Epithelial cell of esophagus (primary cell): ENCODE results near the gene PRTN3.
A peak's percentile ranks its signal among the peaks of the same experiment; 100 is the strongest.

Experiments
- DNase-seq: peaks from one replicate; pipeline ENCODE4 v3.0.0; 2010; ENCODE audit warnings: low read depth
- H3K4me3 ChIP-seq: 2 replicates; pipeline ENCODE4 v1.5.1; 2011; ENCODE audit warnings: mild to moderate bottlenecking, low read length, control low read depth
- CTCF ChIP-seq: IDR thresholded peaks from 2 replicates; pipeline ENCODE4 v1.5.1; 2011; ENCODE audit warnings: low read depth, mild to moderate bottlenecking, low read length, control low read depth, inconsistent platforms; ENCODE audit not compliant: insufficient read depth; ENCODE audit errors: missing control alignments

PRTN3 gene

DNA sequence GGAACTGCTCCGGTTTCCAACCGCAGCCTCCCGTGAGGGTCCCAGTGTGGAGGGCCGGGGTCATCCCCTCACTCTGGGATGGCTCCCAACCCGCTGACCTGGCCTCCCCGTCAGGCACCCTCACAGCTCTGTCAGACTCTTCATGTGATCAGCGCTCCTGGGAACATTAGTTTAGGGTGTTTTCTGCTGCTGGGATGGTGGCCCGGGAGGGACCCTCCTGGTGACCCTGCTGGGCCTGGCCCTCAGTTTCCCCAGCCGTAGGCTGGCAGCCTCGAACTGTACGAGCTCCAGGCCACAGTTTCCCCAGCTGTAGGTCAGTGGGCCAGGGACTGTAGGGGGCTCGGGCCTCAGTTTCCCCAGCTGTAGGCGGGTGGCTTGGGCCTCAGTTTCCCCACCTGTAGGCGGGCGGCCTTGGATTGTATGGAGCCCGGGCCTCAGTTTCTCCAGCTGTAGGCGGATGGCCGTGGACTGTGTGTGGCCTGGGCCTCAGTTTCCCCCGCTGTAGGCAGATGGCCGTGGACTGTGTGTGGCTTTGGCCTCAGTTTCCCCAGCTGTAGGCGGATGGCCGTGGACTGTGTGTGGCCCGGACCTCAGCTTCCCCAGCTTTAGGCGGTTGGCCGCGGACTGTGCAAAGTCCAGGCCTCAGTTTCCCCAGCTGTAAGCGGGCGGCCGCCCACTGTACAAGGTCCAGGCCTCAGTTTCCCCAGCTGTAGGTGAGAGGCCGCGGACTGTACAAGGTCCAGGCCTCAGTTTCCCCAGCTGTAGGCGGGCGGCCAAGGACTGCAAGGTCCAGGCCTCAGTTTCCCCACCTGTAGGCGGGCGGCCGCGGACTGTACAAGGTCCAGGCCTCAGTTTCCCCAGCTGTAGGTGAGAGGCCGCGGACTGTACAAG, 44.9 kb upstream of the PRTN3 start:
- no peak for TF ChIP-seq CTCF
- peak overlapping the region; percentile 79 for H3K4me3 ChIP-seq
- no peak for DNase-seq

GRCh38 chr19:796692-797527, 43.9 kb upstream of the PRTN3 start, which contains the start of gene PTBP1:
TSS of gene PTBP1 (plus strand) at chr19:797452. CDS start at chr19:797498, 46 bp downstream.
- no peak for TF ChIP-seq CTCF
- DNase-seq, result peak; percentile 100

GRCh38 chr19:797528-798414, 43.0 kb upstream of the PRTN3 start:
- peak overlapping the region; percentile 54 for H3K4me3 ChIP-seq
- no peak for TF ChIP-seq CTCF
- peak; percentile 90 for DNase-seq

More at GRCh38 chr19:796692-797527, 43.9 kb upstream of the PRTN3 start, which contains the start of gene PTBP1:
- peak within 1 kb of the TSS; percentile 79 for H3K4me3 ChIP-seq

DNA sequence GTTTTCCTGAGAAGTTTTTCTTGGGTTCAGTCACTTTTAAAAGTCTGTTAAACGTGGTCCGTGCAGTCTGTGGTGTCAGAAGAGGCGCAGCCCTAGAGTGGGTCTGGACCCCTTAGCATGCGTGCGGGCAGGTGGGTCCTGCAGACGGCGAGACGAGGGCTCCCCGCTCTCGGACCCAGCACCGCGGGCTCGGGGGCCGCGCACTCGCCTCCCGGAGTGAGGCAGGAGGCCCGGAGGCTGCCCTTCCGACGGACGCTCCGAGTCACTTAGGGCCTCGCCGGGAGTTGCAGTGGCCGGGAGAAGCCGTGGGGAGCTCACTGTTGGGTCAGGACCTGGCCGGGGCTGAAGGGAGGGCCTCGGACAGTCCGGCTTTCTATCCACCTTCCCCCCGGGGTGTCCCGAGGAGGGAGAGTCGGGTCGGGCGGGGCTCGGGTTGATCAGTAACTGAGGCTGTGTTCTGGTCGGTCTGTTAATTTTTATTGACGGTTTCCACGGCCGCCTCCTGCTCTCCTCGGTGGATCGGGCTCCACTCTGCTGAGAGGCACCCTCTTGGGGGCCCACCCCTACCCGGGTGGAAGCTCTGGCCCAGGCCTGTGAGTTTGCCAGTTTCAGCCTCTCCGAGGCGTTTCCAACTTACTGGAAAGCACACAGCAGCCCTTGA, 42.3 kb upstream of the PRTN3 start:
- peak overlapping the region; percentile 54 for H3K4me3 ChIP-seq
- TF ChIP-seq CTCF, result no peak
- no peak for DNase-seq

DNA sequence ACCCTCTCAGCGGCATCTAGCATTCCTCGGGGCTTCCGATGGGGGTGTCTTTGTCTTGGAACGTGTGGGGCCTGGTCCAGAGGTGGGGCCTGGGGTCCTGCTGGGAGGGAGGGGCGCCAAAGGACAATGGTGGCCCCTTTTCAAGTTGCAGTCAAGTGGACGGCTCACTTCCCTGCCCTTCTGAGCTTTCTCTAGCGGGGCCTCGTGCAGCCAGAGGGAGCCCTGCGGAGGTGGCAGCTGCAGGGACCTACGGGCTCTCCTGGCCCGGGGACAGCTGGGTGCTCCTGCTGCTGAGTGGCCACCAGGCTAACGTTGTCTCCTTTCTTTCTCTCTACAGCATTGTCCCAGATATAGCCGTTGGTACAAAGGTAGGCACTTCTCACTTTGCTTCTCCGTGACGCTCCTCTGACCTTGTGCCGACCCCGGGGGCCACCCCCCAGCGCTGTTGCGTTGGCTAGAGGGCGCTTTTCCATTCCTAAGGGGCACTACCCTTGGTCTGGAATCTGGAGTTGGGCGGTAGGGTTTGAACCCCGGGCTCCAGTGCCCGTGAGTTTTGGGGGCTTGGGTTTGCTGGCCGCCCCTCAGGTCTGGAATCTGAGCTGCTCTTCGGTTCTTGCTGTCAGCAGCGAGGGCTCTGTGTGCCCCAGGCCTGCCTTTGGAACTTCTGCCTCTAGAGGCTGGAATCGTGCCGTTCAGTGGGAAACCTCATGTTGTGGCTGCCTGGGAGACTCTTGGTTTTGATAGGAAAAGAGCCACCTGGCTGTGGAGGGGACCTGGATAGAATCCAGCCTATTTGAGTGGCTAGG, 41.5 kb upstream of the PRTN3 start:
- peak; percentile 47 for DNase-seq
- peak overlapping the region; percentile 54 for H3K4me3 ChIP-seq
- peak; percentile 40 for TF ChIP-seq CTCF
